ENCODE data around the gene DLG2.

Gene DLG2

GRCh38 chr11:83493917-83494316, 2133.2 kb downstream of the DLG2 start:
- H3K27ac ChIP-seq (ENCODE audit: low read length) = no peak overlapping the region; the same call in 1 of the 2 replicates

DNA sequence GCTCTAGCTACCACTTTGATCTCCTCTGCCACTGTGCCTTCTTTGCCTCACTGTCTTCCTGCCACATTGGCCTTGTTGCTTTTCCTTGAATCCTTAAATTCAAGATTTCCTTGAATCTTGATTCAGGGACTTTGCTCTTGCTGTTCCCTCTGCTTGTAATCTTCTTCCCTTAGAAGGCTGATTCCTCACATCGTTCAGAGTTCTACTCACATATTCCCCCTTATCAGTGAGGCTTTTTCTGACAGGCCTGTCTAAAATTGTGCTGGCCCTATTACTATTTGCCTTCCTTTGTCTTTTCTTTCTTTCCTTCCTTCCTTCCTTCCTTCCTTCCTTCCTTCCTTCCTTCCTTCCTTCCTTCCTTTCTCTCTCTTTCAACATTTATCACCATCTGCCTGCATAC, 2134.1 kb downstream of the DLG2 start:
- Histone ChIP-seq H3K9me2 (replicated peaks; ENCODE audit: insufficient read depth, low read length) (no peaks in the 10 kb centered on the region), H3K36me3 (replicated peaks; ENCODE audit: insufficient read depth, low read length) (no peaks in the 10 kb centered on the region), H2AFZ (ENCODE audit: low read length) (no peak overlapping the region), H3K4me1 (ENCODE audit: low read length) (no peaks in the 10 kb centered on the region), H3K4me3 (ENCODE audit: low read length) (no peak overlapping the region), H3K4me2 (ENCODE audit: low read depth, low read length) (no peak overlapping the region), H3K27me3 (replicated peaks; ENCODE audit: insufficient read depth, low read length) (no peaks in the 10 kb centered on the region), H4K20me1 (ENCODE audit: insufficient read depth, low read length) (no peaks in the 10 kb centered on the region), H3F3A (ENCODE audit: insufficient read depth, low read length) (no peaks in the 10 kb centered on the region), H3K9ac (ENCODE audit: low read length) (no peak overlapping the region), H3K9me3 (replicated peaks; ENCODE audit: insufficient read depth, low read length) (no peaks in the 10 kb centered on the region), H3K79me2 (ENCODE audit: low read length) (no peaks in the 10 kb centered on the region), H3K27ac (ENCODE audit: low read length) (no peak overlapping the region)
- DNase-seq = no peak
- TF ChIP-seq, protein P1, sequence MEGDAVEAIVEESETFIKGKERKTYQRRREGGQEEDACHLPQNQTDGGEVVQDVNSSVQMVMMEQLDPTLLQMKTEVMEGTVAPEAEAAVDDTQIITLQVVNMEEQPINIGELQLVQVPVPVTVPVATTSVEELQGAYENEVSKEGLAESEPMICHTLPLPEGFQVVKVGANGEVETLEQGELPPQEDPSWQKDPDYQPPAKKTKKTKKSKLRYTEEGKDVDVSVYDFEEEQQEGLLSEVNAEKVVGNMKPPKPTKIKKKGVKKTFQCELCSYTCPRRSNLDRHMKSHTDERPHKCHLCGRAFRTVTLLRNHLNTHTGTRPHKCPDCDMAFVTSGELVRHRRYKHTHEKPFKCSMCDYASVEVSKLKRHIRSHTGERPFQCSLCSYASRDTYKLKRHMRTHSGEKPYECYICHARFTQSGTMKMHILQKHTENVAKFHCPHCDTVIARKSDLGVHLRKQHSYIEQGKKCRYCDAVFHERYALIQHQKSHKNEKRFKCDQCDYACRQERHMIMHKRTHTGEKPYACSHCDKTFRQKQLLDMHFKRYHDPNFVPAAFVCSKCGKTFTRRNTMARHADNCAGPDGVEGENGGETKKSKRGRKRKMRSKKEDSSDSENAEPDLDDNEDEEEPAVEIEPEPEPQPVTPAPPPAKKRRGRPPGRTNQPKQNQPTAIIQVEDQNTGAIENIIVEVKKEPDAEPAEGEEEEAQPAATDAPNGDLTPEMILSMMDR (IDR thresholded peaks at IDR 0.05; ENCODE audit: low read length) = no peak
- TF ChIP-seq EZH2phosphoT487 (IDR thresholded peaks at IDR 0.05; ENCODE audit: low read length) (no peak), EZH2 (optimal IDR thresholded peaks at IDR 0.05; ENCODE audit: low read depth, low read length) (no peak)

More at GRCh38 chr11:83493917-83494316, 2133.2 kb downstream of the DLG2 start:
- no peak overlapping the region for H3K4me3 ChIP-seq (ENCODE audit: low read length)
- DNase-seq = peak; percentile 61
- H2AFZ ChIP-seq (ENCODE audit: low read length) = no peak overlapping the region
- TF ChIP-seq, protein P1 (IDR thresholded peaks at IDR 0.05; ENCODE audit: low read length) = no peak
- no peak for TF ChIP-seq EZH2phosphoT487 (IDR thresholded peaks at IDR 0.05; ENCODE audit: low read length)
- TF ChIP-seq EZH2 (optimal IDR thresholded peaks at IDR 0.05; ENCODE audit: low read depth, low read length) = no peak
- H3K4me1 ChIP-seq (ENCODE audit: low read length) = no peaks in the 10 kb centered on the region
- H3K9ac ChIP-seq (ENCODE audit: low read length) = no peak overlapping the region
- no peaks in the 10 kb centered on the region for H3K9me3 ChIP-seq (replicated peaks; ENCODE audit: insufficient read depth, low read length)
- no peaks in the 10 kb centered on the region for H3K27me3 ChIP-seq (replicated peaks; ENCODE audit: insufficient read depth, low read length)
- no peaks in the 10 kb centered on the region for H3K36me3 ChIP-seq (replicated peaks; ENCODE audit: insufficient read depth, low read length)
- H3K4me2 ChIP-seq (ENCODE audit: low read depth, low read length) = no peak overlapping the region
- no peaks in the 10 kb centered on the region for H3K9me2 ChIP-seq (replicated peaks; ENCODE audit: insufficient read depth, low read length)
- H3K79me2 ChIP-seq (ENCODE audit: low read length) = no peaks in the 10 kb centered on the region
- H4K20me1 ChIP-seq (ENCODE audit: insufficient read depth, low read length) = no peaks in the 10 kb centered on the region
- H3F3A ChIP-seq (ENCODE audit: insufficient read depth, low read length) = no peaks in the 10 kb centered on the region

- H3K4me3 ChIP-seq (ENCODE audit: low read length) = no peak overlapping the region
- no peaks in the 10 kb centered on the region for H3K9me3 ChIP-seq (replicated peaks; ENCODE audit: insufficient read depth, low read length)
- no peak overlapping the region for H3K4me2 ChIP-seq (ENCODE audit: low read depth, low read length)
- H3K4me1 ChIP-seq (ENCODE audit: low read length) = no peaks in the 10 kb centered on the region
- H3K79me2 ChIP-seq (ENCODE audit: low read length) = no peaks in the 10 kb centered on the region
- H3K36me3 ChIP-seq (replicated peaks; ENCODE audit: insufficient read depth, low read length) = no peaks in the 10 kb centered on the region
- no peak overlapping the region for H2AFZ ChIP-seq (ENCODE audit: low read length)
- H3K27ac ChIP-seq (ENCODE audit: low read length) = no peak overlapping the region
- H3F3A ChIP-seq (ENCODE audit: insufficient read depth, low read length) = no peaks in the 10 kb centered on the region
- DNase-seq = no peak
- no peaks in the 10 kb centered on the region for H3K27me3 ChIP-seq (replicated peaks; ENCODE audit: insufficient read depth, low read length)
- H4K20me1 ChIP-seq (ENCODE audit: insufficient read depth, low read length) = no peaks in the 10 kb centered on the region
- H3K9me2 ChIP-seq (replicated peaks; ENCODE audit: insufficient read depth, low read length) = no peaks in the 10 kb centered on the region
- H3K9ac ChIP-seq (ENCODE audit: low read length) = no peak overlapping the region
- TF ChIP-seq, protein P1 (IDR thresholded peaks at IDR 0.05; ENCODE audit: low read length) = no peak
- TF ChIP-seq EZH2 (optimal IDR thresholded peaks at IDR 0.05; ENCODE audit: low read depth, low read length) = no peak
- TF ChIP-seq EZH2phosphoT487 (IDR thresholded peaks at IDR 0.05; ENCODE audit: low read length) = no peak
Observed at GRCh38 chr11:83483808-83484207, 2143.3 kb downstream of the DLG2 start.

Measured in MM.1S (cell line).